B cell (primary cell): ENCODE measurements around the gene GPBP1. TPM values are rescaled to one million over a fixed set of nuclear protein-coding genes. Genes with fewer than 3 reads are reported as not detected.

Experiments used
- ATAC-seq: fragments of 200-7000 bp; cut with Tn5 transposase; one replicate; pipeline ENCODE4 v1.10.0; 2021; ENCODE audit warnings: low read depth, mild to moderate bottlenecking, moderate number of reproducible peaks, moderate library complexity
- CTCF ChIA-PET: fragments of 350-600 bp; sonication (Branson Sonifier 250); formaldehyde crosslinking; loops from one replicate; lab custom pipeline; 2021; ENCODE audit warnings: antibody characterized with exemption, inconsistent platforms; lab: Charles Lee
- POLR2A ChIA-PET: fragments of 350-600 bp; sonication (Branson Sonifier 250); formaldehyde crosslinking; loops from one replicate; lab custom pipeline; 2021; ENCODE audit warnings: antibody characterized with exemption; lab: Charles Lee
- DNase-seq: peaks from one replicate; pipeline ENCODE4 v3.0.0; 2013
- H2AFZ ChIP-seq: 2 replicates; pipeline ENCODE4 v1.6.1; 2012; ENCODE audit warnings: mild to moderate bottlenecking, low read depth, low read length; ENCODE audit not compliant: insufficient read depth, poor library complexity, severe bottlenecking
- H3K27ac ChIP-seq, 2 donors: 1 replicate in 1 of 2; 2 replicates in 1 of 2; pipeline ENCODE4 v1.5.1; 2012 to 2013; ENCODE audit warnings: low read length in 2 of 2, mild to moderate bottlenecking in 2 of 2, moderate library complexity in 1 of 2
- H3K27me3 ChIP-seq, 4 experiments: fragments of 200-600 bp in 1 of 4; sonication (generic) in 1 of 4; replicated peaks in 1 of 4; 1 replicate in 2 of 4; 2 replicates in 2 of 4; pipeline versions ENCODE4 v1.6.1 to v1.7.0; 2013 to 2016; ENCODE audit warnings: low read length in 3 of 4, mild to moderate bottlenecking in 2 of 4, mixed read lengths in 1 of 4, moderate library complexity in 1 of 4; ENCODE audit not compliant: insufficient read depth in 4 of 4, control insufficient read depth in 3 of 4; ENCODE audit errors: control extremely low read depth in 1 of 4
- H3K36me3 ChIP-seq, 2 experiments: replicated peaks in 1 of 2; 1 replicate in 1 of 2; 2 replicates in 1 of 2; pipeline versions ENCODE4 v1.6.1 to v1.7.1; 2013; ENCODE audit warnings: low read length in 1 of 2; ENCODE audit not compliant: insufficient read depth in 2 of 2, control insufficient read depth in 1 of 2; ENCODE audit errors: control extremely low read depth in 1 of 2, extremely low read depth in 1 of 2
- H3K4me1 ChIP-seq, 2 donors: fragments of 200-600 bp in 1 of 2; sonication (generic) in 1 of 2; 1 replicate in 1 of 2; 2 replicates in 1 of 2; pipeline versions ENCODE4 v1.5.1 to v1.6.1; 2013 to 2017; ENCODE audit warnings: low read length in 2 of 2; ENCODE audit not compliant: control insufficient read depth in 2 of 2, insufficient read depth in 2 of 2
- H3K4me2 ChIP-seq: replicated peaks from 2 replicates; pipeline ENCODE3; 2012; ENCODE audit warnings: mild to moderate bottlenecking, low read depth, low read length; ENCODE audit not compliant: poor library complexity, severe bottlenecking
- H3K4me3 ChIP-seq, 5 experiments: fragments of 200-600 bp in 1 of 5; sonication (generic) in 1 of 5; 1 replicate in 3 of 5; 2 replicates in 2 of 5; pipeline versions ENCODE4 v1.5.1 to v1.7.0; 2011 to 2016; ENCODE audit warnings: low read length in 4 of 5, mild to moderate bottlenecking in 4 of 5, low read depth in 2 of 5, control low read depth in 1 of 5, moderate library complexity in 1 of 5; ENCODE audit not compliant: insufficient read depth in 1 of 5; ENCODE audit errors: control extremely low read depth in 1 of 5, extremely low read depth in 1 of 5
- H3K79me2 ChIP-seq: fragments of 200-600 bp; sonication (generic); one replicate; pipeline ENCODE4 v1.6.0; 2016; ENCODE audit warnings: low read length; ENCODE audit not compliant: control insufficient read depth, insufficient read depth
- H3K9ac ChIP-seq: fragments of 200-600 bp; sonication (generic); 2 replicates; pipeline ENCODE4 v1.6.1; 2017; ENCODE audit warnings: mild to moderate bottlenecking, low read length, moderate library complexity
- H3K9me3 ChIP-seq, 3 donors: one replicate each; pipeline versions ENCODE4 v1.6.1 to v1.7.1; 2013; ENCODE audit warnings: low read length in 2 of 3; ENCODE audit not compliant: control insufficient read depth in 2 of 3, insufficient read depth in 1 of 3; ENCODE audit errors: control extremely low read depth in 1 of 3
- H4K20me1 ChIP-seq: 2 replicates; pipeline ENCODE4 v1.6.0; 2012; ENCODE audit warnings: mild to moderate bottlenecking, low read length; ENCODE audit not compliant: insufficient read depth, control insufficient read depth, poor library complexity, severe bottlenecking
- H3K27ac Mint-ChIP-seq: one replicate; pipeline ENCODE4 v1.8.0; 2021; ENCODE audit warnings: mixed read lengths
- H3K27me3 Mint-ChIP-seq: one replicate; pipeline ENCODE4 v1.8.0; 2021; ENCODE audit warnings: mixed read lengths
- H3K4me1 Mint-ChIP-seq: one replicate; pipeline ENCODE4 v1.8.0; 2021; ENCODE audit warnings: mixed read lengths
- H3K4me3 Mint-ChIP-seq: one replicate; pipeline ENCODE4 v1.8.0; 2021; ENCODE audit warnings: mixed read lengths
- H3K9me3 Mint-ChIP-seq: one replicate; pipeline ENCODE4 v1.8.0; 2022; ENCODE audit warnings: mixed read lengths; ENCODE audit not compliant: insufficient read depth
- EZH2 ChIP-seq: IDR thresholded peaks from 2 replicates; pipeline ENCODE4 v1.6.1; 2012; ENCODE audit warnings: borderline replicate concordance, low read depth, mild to moderate bottlenecking, moderate library complexity, low read length; ENCODE audit not compliant: insufficient read depth, poor library complexity, severe bottlenecking
- WGBS: methylation state at CpG from one replicate; pipeline ENCODE4 v1.1.5; 2013; ENCODE audit warnings: missing lambda C conversion rate; ENCODE audit not compliant: insufficient coverage; 5-methylcytosine and 5-hydroxymethylcytosine counted together
- intact Hi-C: fragments of 100-400 bp; cut with micrococcal nuclease; formaldehyde crosslinking; loops from one replicate; pipeline ENCODE4 v1.10.0; 2022
- polyA plus RNA-seq: library from polyadenylated mRNA; depleted of rRNA; stranded (reverse); fragments of >200 nt; gene quantifications from 2 replicates; pipeline ENCODE4 v1.2.3, GENCODE V29; 2012
- total RNA-seq, 2 donors: library from RNA; stranded (reverse); fragments of 120-200 nt in 1 of 2; gene quantifications; 1 replicate in 1 of 2; 2 replicates in 1 of 2; pipeline versions ENCODE4 v1.2.3 to v1.2.4, GENCODE V29; 2013 to 2022
- TF ChIP-seq, protein P1 (sequence below): fragments of 200-600 bp; IDR thresholded peaks from one replicate; pipeline ENCODE4 v1.8.0; 2022; ENCODE audit warnings: antibody characterized with exemption, mild to moderate bottlenecking

GPBP1 gene
- total and polyA plus RNA-seq, 2 donors (not counting 1 experiment from before 2014, with no cell fraction given), result 30.9 to 152 TPM

DNA sequence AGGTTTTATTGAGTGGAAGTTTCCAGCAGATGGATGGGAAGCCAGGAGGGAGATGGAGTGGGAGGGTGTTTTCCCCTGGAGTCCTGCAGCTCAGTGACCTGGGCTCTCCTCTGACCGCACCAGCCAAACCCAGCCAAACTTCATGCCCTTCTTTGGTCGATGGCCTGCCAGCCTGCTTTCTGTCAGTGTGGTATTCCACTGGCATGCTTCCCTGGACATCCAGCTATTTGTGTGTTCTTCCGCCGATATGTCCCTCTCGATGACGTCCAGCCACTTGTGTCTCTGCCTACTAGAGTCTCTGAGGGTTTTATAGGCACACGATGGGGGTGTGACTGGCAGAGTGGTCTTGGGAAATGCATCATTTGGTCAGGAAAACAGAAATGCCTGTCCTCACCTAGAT, 33.8 kb downstream of the GPBP1 start:
- no peaks in the 10 kb centered on the region for H3K36me3 ChIP-seq
- TF ChIP-seq, protein P1, sequence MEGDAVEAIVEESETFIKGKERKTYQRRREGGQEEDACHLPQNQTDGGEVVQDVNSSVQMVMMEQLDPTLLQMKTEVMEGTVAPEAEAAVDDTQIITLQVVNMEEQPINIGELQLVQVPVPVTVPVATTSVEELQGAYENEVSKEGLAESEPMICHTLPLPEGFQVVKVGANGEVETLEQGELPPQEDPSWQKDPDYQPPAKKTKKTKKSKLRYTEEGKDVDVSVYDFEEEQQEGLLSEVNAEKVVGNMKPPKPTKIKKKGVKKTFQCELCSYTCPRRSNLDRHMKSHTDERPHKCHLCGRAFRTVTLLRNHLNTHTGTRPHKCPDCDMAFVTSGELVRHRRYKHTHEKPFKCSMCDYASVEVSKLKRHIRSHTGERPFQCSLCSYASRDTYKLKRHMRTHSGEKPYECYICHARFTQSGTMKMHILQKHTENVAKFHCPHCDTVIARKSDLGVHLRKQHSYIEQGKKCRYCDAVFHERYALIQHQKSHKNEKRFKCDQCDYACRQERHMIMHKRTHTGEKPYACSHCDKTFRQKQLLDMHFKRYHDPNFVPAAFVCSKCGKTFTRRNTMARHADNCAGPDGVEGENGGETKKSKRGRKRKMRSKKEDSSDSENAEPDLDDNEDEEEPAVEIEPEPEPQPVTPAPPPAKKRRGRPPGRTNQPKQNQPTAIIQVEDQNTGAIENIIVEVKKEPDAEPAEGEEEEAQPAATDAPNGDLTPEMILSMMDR, result no peak
- no peak for TF ChIP-seq EZH2

DNA sequence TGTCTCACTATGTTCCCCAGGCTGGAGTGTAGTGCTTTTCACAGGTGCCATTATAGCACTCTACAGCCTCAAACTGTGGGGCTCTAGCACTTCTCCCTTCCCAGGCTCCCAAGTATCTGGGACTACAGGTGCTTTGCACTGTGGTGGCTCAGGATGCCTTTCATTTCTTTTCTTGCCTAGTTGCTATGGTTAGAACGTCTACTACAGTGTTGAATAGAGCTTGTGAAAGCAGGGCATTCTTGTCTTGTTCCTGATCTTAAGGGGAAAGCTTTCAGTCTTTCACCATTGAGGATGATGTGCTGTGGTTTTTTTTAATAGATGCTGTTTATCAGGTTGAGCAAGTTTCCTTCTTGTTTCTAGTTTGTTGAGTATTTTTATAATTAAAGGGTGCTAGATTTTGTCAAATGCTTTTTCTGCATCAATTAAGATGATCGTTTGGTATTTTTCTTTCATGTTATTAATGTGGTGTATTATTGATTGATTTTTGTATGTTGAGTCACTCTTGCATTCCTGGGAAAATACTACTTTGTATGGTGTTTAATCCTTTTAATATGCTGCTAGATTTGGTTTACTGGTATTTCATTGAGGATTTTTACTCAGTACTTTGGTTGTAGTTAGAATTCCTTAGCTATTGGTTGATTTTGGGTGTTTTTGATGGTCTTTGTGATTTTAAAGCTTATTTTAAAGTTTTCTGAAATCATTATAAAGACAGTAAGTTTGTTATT, 35.6 kb downstream of the GPBP1 start:
- Mint-ChIP-seq H3K4me3 (peak overlapping the region; percentile 19), H3K9me3 (no peaks in the 10 kb centered on the region), H3K27ac (no peak overlapping the region), H3K27me3 (no peaks in the 10 kb centered on the region), H3K4me1 (peaks cover 58% of the 10 kb centered on the region)
- WGBS, result no CpG with 5 or more reads among the region's 2 CpGs
- Histone ChIP-seq H3K27me3 (no peaks in the 10 kb centered on the region), H3K4me1 (peaks cover 28 to 44% of the 10 kb centered on the region in 2 donors), H3K9ac (no peak overlapping the region), H3K4me3 (no peak overlapping the region), H3K79me2 (peaks cover 99% of the 10 kb centered on the region), H4K20me1 (peaks cover 88% of the 10 kb centered on the region), H3K27ac (peak overlapping the region in 1 of 2 donors; percentile 38), H3K9me3 (no peaks in the 10 kb centered on the region), H3K4me2 (no peak overlapping the region), H2AFZ (no peak overlapping the region), H3K36me3 (peaks cover 1 to 8% of the 10 kb centered on the region in 2 experiments)
- no peak for DNase-seq
- TF ChIP-seq EZH2, result no peak
- TF ChIP-seq, protein P1, result no peak
- no peak for ATAC-seq
- ChIA-PET POLR2A (no interaction called here), CTCF (interaction anchor here (1.0 to 1.2 kb wide), 3 partner anchors 11 to 71 kb away, joined by 3 to 4 read pairs (median 4); no protein-coding TSS in a partner anchor)
- intact Hi-C loops, result no loop called here

More for the DNA sequence above, 33.8 kb downstream of the GPBP1 start:
- Histone ChIP-seq H3K4me3 (no peak overlapping the region), H3K79me2 (peaks cover 99% of the 10 kb centered on the region), H3K9me3 (no peaks in the 10 kb centered on the region), H4K20me1 (peaks cover 92% of the 10 kb centered on the region), H3K27ac (no peak overlapping the region), H3K27me3 (no peaks in the 10 kb centered on the region), H2AFZ (no peak overlapping the region), H3K4me1 (peaks cover 31 to 51% of the 10 kb centered on the region in 2 donors), H3K9ac (no peak overlapping the region), H3K4me2 (peak overlapping the region; percentile 43)
- peaks cover 66% of the 10 kb centered on the region for H3K4me1 Mint-ChIP-seq
- ATAC-seq (no peak), DNase-seq (no peak)
- WGBS, result 98% methylated on average over 7 of the region's 7 CpGs
- H3K27me3 Mint-ChIP-seq, result no peaks in the 10 kb centered on the region
- intact Hi-C loops, result loop anchor here (2.0 kb wide), 1 partner anchor 15 kb away; no protein-coding TSS in a partner anchor
- CTCF ChIA-PET, result interaction anchor here (1.3 to 1.4 kb wide), 2 partner anchors 12 to 70 kb away, joined by 3 to 4 read pairs; no protein-coding TSS in a partner anchor
- POLR2A ChIA-PET, result no interaction called here
- H3K9me3 Mint-ChIP-seq, result no peaks in the 10 kb centered on the region
- no peak overlapping the region for H3K27ac Mint-ChIP-seq
- peak overlapping the region; percentile 52 for H3K4me3 Mint-ChIP-seq
